Measurements from ENCODE around the gene ZNF860.

- no peak for TF ChIP-seq POLR2AphosphoS5 (IDR thresholded peaks at IDR 0.05; ENCODE audit: low read depth, low read length)
- no peak for TF ChIP-seq CTCF (IDR thresholded peaks at IDR 0.05)
These were observed 14.6 kb downstream of the ZNF860 start for GRCh38 chr3:31996195-31996594.

Data from Panc1 (cell line).